Measurements from ENCODE around the gene PLXNB3. TPM values are rescaled to one million over a fixed set of nuclear protein-coding genes. Genes with fewer than 3 reads are reported as not detected.

Gene PLXNB3
- total and polyA plus RNA-seq, 2 of the 13 experiments (the other 11 are each of a cell fraction or from before 2014, with no cell fraction given): 3.0 to 6.9 TPM

GRCh38 chrX:153763298-153763932 is 634 bp upstream of the PLXNB3 start (continued):
- TF ChIP-seq SPEN (CRISPR knock-in tag; IDR thresholded peaks at IDR 0.05; ENCODE audit: low read depth): peak; percentile 41; the same call in 1 of the 2 replicates
- no peak for TF ChIP-seq ZNF577 (CRISPR knock-in tag; IDR thresholded peaks at IDR 0.05; ENCODE audit: borderline replicate concordance, low read depth)
- TF ChIP-seq ZNF552 (CRISPR knock-in tag; IDR thresholded peaks at IDR 0.05; ENCODE audit: borderline replicate concordance): no peak
- TF ChIP-seq PHF8 (CRISPR knock-in tag; IDR thresholded peaks at IDR 0.05): 0 out of 2 replicates have a peak, but pooled peaks have one; percentile 25
- TF ChIP-seq STAT6 (CRISPR knock-in tag; IDR thresholded peaks at IDR 0.05; ENCODE audit: borderline replicate concordance): no peak
- no peak for TF ChIP-seq ZNF343 (CRISPR knock-in tag; IDR thresholded peaks at IDR 0.05)
- no peak for TF ChIP-seq ZBTB20 (CRISPR knock-in tag; IDR thresholded peaks at IDR 0.05; ENCODE audit: borderline replicate concordance, low read depth)
- TF ChIP-seq SRSF9 (IDR thresholded peaks at IDR 0.05; ENCODE audit: borderline replicate concordance, insufficient read depth, low read depth, low read length, poor library complexity, severe bottlenecking): no peak
- TF ChIP-seq DMAP1 (CRISPR knock-in tag; IDR thresholded peaks at IDR 0.05): no peak
- TF ChIP-seq RARA (CRISPR knock-in tag; IDR thresholded peaks at IDR 0.05): peak; percentile 36; the same call in 1 of the 2 replicates
- 0 out of 2 replicates have a peak, but pooled peaks have one; percentile 10 for TF ChIP-seq ZNF556 (CRISPR knock-in tag; IDR thresholded peaks at IDR 0.05; ENCODE audit: borderline replicate concordance)
- TF ChIP-seq ZFY (CRISPR knock-in tag; IDR thresholded peaks at IDR 0.05): peak; percentile 77
- TF ChIP-seq ZBTB1 (CRISPR knock-in tag; IDR thresholded peaks at IDR 0.05; ENCODE audit: borderline replicate concordance): no peak
- TF ChIP-seq ZMAT3 (CRISPR knock-in tag; conservative IDR thresholded peaks at IDR 0.05): no peak
- no peak for TF ChIP-seq PRPF4 (IDR thresholded peaks at IDR 0.05; ENCODE audit: low read depth, low read length, poor library complexity, severe bottlenecking)
- TF ChIP-seq BCL6 (CRISPR knock-in tag; IDR thresholded peaks at IDR 0.05): no peak
- TF ChIP-seq ZNF121 (CRISPR knock-in tag; IDR thresholded peaks at IDR 0.05): no peak
- no peak for TF ChIP-seq MBNL3 (CRISPR knock-in tag; conservative IDR thresholded peaks at IDR 0.05)
- TF ChIP-seq SOX13 (IDR thresholded peaks at IDR 0.05): no peak
- TF ChIP-seq SOX13 (CRISPR knock-in tag; conservative IDR thresholded peaks at IDR 0.05 in 1 of 2, IDR thresholded peaks at IDR 0.05 in 1 of 2): no peak
- TF ChIP-seq NONO (IDR thresholded peaks at IDR 0.05): no peak
- TF ChIP-seq NONO (CRISPR knock-in tag; conservative IDR thresholded peaks at IDR 0.05): 0 out of 2 replicates have a peak, but pooled peaks have one; percentile 25
- TF ChIP-seq ZNF382 (CRISPR knock-in tag; IDR thresholded peaks at IDR 0.05; ENCODE audit: borderline replicate concordance): no peak
- 0 out of 2 replicates have a peak, but pooled peaks have one; percentile 16 for TF ChIP-seq BORCS8-MEF2B (CRISPR knock-in tag; IDR thresholded peaks at IDR 0.05)
- TF ChIP-seq ZNF275 (CRISPR knock-in tag; IDR thresholded peaks at IDR 0.05; ENCODE audit: borderline replicate concordance): no peak
- peak; percentile 75 for TF ChIP-seq NR2C2 (CRISPR knock-in tag; IDR thresholded peaks at IDR 0.05; ENCODE audit: borderline replicate concordance)
- no peak for TF ChIP-seq ZNF335 (CRISPR knock-in tag; IDR thresholded peaks at IDR 0.05)
- TF ChIP-seq NFKB2 (CRISPR knock-in tag; IDR thresholded peaks at IDR 0.05; ENCODE audit: borderline replicate concordance): no peak
- no peak for TF ChIP-seq NKX3-1 (CRISPR knock-in tag; IDR thresholded peaks at IDR 0.05)

Data from HepG2 (cell line).